GM12873 (cell line): Measurements from ENCODE around the gene HNMT.

Experiments
- CTCF ChIP-seq: IDR thresholded peaks from 2 replicates; pipeline ENCODE4 v1.5.1; 2012; ENCODE audit warnings: low read depth, mild to moderate bottlenecking, moderate library complexity, low read length, control low read depth; ENCODE audit not compliant: insufficient read depth; ENCODE audit errors: missing control alignments

HNMT gene

DNA sequence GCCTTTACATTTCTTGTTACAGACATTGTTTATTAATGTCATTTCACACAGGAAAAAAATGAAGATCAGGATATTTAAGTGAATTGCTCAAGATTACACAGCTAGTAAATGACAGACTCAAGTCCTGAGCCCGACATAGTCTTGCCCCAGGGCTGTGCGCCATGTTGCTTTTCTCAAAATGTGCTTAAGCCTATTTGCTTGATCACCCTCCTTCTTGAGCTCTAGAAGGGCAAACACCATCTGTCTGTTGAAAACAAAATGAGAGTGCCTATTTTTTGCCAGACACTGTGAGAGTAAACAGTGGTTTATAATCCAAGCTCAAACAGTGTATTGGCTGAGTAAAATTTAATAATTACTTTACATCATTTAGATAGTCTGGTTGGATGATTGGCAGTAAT lies 34.8 kb upstream of the HNMT start:
- TF ChIP-seq CTCF: no peak

DNA sequence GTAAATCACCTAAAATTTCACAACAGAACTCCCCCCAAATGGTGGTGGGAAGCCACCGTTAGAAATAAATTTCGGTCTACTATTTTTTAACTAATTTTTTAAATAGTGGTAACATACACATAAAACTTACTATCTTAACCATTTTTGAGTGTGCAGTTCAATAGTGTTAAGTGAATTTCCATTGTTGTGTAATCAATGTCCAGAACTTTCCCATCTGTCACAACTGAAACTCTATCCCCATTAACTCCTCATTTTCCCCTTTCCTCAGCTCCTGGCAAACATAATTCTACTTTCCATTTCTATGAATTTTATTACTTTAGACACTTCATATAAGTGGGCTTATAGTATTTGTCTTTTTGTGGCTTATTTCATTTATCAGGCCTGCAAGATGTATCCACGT lies 34.1 kb upstream of the HNMT start:
- TF ChIP-seq CTCF: no peak

GRCh38 chr2:137935591-137935990 lies 28.7 kb upstream of the HNMT start:
- TF ChIP-seq CTCF: no peak

DNA sequence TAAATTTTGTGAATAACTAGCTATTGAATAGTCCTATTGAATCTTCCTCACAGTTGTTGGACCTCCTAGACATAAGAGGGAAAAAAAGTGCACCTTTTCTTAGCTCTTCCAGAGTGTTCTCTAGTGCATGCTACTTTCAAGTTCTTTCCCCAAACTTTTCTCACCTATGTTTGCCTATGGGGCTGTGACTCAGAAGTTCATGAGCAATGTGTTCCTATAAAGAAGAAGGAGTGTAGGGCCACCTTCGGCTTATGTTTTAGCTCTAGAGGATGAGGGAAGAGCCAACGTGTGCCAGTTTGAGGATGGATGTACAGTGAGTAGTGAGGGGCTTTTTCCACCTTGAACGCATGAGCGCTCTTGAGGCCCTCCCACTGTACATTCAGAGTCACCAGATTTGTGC lies 27.0 kb upstream of the HNMT start:
- no peak for TF ChIP-seq CTCF

DNA sequence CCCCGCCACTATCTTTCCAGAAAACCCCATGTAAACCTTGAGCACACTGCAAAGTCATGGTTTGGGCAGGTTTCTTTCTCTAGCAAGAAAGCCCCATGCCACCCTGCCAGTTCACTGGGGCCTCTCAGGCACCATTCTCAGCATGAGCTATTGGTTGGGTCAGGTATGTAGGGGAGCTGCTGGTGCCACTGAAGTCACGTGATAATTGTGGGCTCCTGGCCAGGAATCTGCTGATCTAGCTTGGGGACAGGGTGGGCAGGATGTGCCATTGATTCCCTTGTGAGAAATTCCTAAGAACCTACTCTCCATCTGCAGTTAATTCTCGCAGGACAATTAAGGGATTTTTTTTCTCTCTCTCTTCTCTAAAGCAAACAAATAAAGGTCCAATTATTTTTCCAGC lies 26.5 kb upstream of the HNMT start:
- TF ChIP-seq CTCF: no peak

DNA sequence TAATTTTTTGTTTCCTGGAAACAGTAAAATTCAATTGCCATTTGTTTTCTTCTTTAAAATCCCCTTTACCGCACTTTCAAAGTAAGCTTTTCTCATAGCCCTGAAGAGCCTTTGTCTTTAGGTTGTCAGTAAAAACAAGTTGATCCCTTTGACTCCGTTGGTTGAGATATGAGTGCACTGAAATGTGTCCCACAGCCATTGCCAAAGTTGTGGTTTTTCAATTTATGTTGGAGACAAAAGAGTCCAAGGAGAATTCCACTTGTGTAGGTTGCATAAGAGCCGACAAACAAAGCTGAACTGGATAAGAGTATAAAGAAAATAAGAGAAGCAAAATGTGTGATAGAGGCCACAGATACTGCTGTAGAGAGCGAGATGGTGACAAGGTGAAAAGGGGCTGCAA lies 26.1 kb upstream of the HNMT start:
- TF ChIP-seq CTCF: no peak

DNA sequence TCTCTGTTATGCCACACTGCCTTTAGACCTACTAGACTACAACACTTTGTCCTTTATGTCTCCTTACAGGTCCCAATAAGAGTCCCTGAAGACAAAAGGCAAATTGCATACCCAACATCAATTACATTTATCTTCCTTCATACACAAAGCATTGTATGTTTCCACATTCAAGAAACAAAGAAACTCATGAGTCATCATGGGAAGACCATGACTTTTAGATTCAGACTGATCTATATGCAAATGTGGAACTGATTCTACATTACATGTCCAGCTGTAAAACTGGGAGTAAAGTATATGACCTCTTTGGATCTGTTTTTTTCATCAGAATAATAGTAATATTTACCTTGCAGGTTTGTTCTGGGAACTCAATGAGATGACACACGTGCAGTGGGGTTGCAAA lies 25.2 kb upstream of the HNMT start:
- TF ChIP-seq CTCF: no peak

DNA sequence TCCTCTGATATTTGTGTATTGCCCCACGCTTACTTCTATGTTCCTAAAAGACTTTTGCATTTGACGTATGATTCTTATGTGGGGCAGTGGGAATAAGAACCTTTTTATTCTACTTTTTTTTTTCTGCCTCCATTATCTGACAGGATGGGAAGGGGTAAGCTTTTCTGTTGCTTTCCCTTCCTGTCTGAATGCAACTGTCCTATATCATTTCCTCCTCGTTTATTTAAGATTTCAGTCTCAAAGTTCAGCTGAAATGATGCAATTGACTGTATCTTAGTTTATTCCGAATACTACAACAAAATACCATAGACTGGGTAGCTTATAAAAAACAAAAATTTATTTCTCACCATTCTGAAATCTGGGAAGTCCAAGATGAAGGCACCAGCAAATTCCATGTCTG lies 24.1 kb upstream of the HNMT start:
- TF ChIP-seq CTCF: no peak
